Epidermal melanocyte (primary cell): ENCODE data around the gene VAV3.

Experiments
- DNase-seq: peaks from one replicate; pipeline ENCODE4 v3.0.0; 2011; ENCODE audit warnings: low spot score; ENCODE audit not compliant: insufficient read length

The VAV3 gene

DNA sequence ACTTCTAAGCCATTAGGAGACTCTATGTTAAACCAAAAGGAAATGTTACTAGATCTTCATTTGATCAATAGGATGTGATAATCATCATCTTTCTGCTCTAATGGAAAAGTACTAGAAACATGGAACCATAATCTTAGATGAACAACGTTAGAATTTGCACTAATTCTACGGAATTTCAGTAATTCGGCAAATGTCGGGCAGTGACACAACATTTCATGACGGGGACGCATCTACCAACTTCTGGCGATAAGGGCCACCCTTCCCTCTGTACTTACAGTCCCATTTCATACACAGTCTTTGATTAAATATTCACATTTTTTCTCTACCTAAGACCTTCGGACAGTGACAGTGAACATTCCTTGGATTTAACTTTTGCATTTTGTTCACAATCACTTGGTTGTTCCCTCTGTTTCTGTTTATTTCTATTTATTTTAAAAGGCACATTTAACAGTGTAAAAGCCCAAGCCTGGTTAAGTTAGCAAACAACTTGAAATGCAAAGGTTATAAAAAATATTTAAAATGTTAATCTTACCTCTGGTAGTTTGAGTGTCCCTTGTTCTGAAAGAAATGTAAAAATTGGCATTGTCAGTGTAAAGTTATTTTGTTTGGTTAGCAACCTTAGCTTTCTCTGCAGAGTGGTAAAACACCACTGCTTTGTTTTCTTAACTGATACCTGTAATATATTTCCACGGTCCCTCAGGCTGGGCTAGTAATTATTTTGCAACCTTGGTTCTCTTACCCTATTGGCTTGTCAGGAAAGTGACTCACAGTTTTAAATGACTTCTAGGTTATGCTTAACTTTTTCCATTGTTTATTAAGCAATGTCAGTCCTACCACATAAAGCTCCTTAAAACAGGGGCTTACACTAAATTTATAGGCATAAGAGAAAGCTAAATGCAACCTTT is 276.9 kb downstream of the VAV3 start:
- DNase-seq: no peak

GRCh38 chr1:107683683-107684082 is 281.3 kb downstream of the VAV3 start:
- DNase-seq: no peak

- no peak for DNase-seq
Observed at GRCh38 chr1:107683191-107683657, 281.8 kb downstream of the VAV3 start.

DNA sequence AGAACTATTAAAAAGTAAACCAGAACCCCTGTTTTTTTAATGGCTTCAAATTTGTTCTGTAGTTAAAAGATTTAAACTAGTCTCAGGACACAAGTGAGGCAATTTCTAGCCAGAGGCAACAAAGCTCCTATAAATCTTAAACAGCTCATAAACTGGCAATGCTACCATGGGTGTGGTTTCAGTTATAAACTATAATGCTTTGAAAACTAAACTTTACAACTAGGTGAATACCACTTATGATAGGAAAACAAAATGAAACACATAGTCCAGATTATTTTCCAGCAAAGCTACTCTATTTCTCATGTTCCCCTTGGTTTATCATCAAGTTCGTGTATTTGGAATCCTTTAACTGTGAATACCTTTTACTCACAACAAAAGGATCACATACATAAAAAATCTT is 282.5 kb downstream of the VAV3 start:
- DNase-seq: no peak

- no peak for DNase-seq
Observed at GRCh38 chr1:107681001-107681479, 283.9 kb downstream of the VAV3 start.

DNA sequence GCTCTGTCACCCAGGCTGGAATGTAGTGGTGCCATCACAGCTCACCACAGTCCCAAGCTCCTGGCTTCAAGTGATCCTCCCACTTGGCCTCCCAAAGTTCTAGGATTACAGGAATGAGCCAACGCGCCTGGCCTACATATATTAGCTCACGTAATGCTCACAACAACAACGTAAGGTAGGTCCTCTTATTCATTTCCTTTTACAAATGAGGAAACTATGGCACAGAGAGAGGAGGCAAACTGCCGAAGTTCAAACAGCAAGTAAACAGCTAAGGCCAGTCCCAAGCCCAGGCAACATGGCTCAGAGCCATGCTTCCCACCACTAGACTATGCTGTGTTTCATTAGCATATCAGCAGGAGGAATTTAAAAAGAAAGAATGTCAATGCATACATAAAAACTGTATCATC is 284.4 kb downstream of the VAV3 start:
- no peak for DNase-seq

DNA sequence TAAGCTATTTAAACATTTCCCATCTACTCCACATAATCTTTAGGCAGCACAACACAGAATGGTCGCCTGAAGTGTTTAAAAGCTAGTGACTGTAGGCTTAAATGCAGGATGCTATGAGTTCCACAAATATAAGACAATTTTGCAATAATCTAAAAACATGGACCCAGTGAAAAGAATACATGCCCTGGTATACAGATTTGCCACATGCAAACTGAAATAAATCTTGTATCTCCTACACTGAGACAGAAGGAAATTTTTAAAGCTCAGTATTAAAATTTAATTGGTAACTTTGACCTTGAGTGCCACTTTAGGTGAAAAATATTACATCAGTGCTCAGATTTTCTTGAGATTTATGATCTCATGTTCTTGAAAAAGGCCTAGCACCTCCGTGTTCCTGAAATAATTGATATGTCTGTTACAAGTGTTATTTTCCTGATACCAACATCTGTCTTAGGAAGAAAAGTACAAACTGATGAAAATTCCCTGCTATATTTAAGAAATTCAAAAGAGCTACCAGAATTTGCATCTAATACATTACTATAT is 285.5 kb downstream of the VAV3 start:
- no peak for DNase-seq

DNA sequence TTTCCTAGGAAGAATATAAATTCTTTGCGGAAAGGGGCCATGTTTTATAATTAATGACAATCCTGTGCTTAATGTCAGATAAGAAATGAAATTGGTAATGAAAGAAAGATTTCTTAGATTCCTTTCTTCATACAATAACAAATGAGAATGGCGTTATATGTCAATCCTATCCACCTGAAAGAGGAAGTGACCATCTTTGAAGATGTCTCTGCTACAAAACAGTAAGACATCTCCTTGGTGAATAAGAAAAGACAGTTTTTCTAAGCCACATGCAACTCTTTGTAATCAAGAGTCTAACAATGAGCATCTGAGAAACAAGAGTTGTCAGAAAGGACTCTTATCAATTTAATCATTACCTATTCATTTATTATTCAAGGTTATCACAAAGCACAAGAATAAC is 286.0 kb downstream of the VAV3 start:
- no peak for DNase-seq

- DNase-seq: no peak
Observed at GRCh38 chr1:107677697-107678096, 287.3 kb downstream of the VAV3 start.

- no peak for DNase-seq
Observed at GRCh38 chr1:107674486-107674885, 290.5 kb downstream of the VAV3 start.

DNA sequence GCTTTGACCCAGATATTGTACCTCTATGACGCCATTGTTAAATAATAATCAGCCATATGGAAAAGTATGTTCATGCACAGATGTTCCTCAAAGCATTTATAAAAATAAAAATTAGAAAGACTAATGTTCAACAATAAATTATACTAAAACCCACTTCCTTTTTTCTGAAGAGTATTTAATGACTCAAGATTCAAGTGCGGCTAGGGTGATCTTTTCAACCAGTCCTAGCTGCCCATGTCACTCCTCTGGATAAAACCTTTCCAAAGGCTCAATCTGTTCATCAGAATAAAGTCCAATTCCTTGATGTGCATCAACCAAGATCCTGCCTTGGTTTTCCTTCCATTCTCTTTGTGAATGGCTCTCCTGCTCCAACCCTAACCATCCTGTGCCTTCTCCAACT is 292.0 kb downstream of the VAV3 start:
- DNase-seq: no peak

- DNase-seq: no peak
Observed at GRCh38 chr1:107670397-107671040, 294.5 kb downstream of the VAV3 start.

- no peak for DNase-seq
Observed at GRCh38 chr1:107669996-107670395, 295.0 kb downstream of the VAV3 start.

- no peak for DNase-seq
Observed at GRCh38 chr1:107668762-107669161, 296.2 kb downstream of the VAV3 start.

GRCh38 chr1:107666493-107666892 is 298.5 kb downstream of the VAV3 start:
- DNase-seq: no peak

DNA sequence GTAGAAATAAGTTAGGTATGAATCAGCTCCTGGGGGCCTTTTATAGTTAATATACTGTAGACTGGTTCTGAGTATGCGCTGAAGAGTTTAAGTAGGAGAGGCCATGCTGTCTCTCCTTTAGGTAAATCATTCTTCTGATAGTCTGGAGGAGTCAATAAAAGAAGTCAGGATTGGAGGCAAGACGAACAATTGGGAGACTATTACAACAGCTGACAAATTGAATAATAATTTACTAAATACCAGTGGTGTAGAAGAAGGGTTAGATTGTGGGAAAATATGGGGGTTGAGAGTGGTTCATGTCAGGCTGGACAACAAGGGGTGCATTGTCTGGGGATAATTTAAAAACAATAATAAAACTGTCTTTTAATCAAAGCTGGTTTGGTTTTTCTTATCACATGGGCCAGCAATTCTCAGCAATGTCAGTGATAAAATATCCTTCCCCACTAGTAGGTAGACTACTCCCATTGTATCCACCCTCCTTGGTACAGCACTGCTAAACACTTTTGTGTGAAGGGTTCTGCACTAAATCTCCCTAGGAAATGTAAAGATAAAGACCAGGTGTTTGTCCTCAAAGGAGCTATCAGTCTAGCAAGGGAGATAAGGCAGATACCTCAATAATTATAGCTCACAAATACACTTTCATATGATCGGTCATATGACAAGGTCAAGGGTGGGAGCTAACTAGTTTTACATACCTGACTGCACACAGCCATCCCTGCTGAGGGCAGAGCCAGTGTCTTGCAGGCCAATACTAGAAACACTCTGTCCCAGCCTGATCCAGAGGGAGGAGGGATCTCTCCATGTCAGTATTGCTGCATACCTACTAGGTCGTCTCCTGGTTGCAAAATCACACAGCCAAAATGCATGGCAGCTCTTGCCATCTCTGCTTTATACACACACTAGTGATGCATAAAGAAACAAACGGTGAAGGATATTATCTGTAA is 299.7 kb downstream of the VAV3 start:
- DNase-seq: peak; percentile 32

GRCh38 chr1:107662971-107663370 is 302.0 kb downstream of the VAV3 start:
- DNase-seq: no peak

DNA sequence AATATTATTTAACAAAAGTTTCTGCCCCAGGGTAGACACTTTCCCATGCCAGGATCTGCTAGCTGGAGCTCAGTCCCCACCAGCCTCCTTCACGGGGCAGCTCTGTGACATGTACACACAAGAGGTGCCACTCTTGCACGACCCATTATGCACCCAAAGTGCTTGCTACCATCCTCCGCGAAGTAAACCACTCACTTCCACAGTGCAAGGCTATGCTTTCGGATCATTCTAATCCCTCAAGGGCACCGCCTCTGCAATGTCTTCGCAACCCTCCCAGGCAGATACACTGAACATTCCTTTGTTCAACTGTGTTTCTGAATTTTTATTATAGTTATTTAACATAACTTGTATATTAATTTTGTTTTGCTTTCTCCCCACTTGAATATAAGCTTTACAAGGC is 303.8 kb downstream of the VAV3 start:
- no peak for DNase-seq

DNA sequence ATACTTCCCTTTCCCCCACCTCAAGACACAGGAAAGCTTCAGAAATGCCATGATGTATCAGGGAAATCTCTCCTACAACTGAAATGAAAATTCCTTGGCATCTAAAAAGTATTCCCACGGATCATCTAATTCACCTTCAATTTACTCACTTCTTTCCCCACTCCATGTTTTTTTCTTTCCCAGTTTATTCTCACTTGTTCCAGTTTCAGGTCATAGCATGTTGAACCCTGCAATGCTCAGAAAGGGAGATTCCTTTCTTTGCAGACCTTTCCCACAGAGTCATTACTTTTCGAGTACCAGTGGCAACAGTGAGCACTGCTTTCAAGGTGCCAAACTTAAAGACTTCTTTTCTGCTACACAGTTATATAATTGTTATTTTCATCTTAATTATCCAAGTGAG is 305.0 kb downstream of the VAV3 start:
- no peak for DNase-seq

- DNase-seq: no peak
Observed at GRCh38 chr1:107657356-107657755, 307.6 kb downstream of the VAV3 start.

DNA sequence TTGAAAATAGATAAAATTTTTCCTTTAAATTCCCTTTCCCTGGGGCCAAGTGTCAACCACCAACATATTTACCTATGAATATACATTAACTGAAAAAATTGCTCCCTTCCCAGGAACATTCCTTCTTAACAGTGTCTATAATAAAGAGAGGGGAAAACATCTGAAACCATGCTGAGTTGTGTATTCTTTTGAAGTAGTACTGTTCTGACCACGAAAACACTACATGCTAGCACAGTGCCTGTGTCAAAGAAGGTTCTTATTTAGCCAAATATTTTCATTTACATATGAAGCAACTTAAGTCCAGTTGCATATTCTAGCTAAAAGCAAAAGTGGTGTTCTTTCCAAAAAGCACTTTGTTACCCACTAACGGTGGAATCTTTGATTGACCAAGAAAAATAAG is 311.2 kb downstream of the VAV3 start:
- DNase-seq: no peak
